Measurements from ENCODE around the gene MYO15A.
"Not testable (repeated sequence)": the region's sequence is repeated elsewhere in the genome, so short reads cannot be mapped to it uniquely, and the experiment has no call there.

The MYO15A gene

GRCh38 chr17:18187226-18187625, 78.7 kb downstream of the MYO15A start:
- DNase-seq: no peak

GRCh38 chr17:18187821-18188761, 79.5 kb downstream of the MYO15A start:
- peak; percentile 78 for DNase-seq

GRCh38 chr17:18190628-18191235, 82.2 kb downstream of the MYO15A start:
- no peak for DNase-seq

- no peak for DNase-seq
These were observed 82.7 kb downstream of the MYO15A start for GRCh38 chr17:18191236-18191667.

- DNase-seq: no peak
These were observed 83.4 kb downstream of the MYO15A start for GRCh38 chr17:18191967-18192366.

- DNase-seq: no peak
These were observed 85.8 kb downstream of the MYO15A start for GRCh38 chr17:18194394-18194793.

GRCh38 chr17:18194804-18195203, 86.2 kb downstream of the MYO15A start:
- DNase-seq: no peak

- no peak for DNase-seq
These were observed 86.7 kb downstream of the MYO15A start for GRCh38 chr17:18195246-18195645.

GRCh38 chr17:18197535-18198194, 89.1 kb downstream of the MYO15A start:
- DNase-seq: no peak

- DNase-seq: no peak
These were observed 90.0 kb downstream of the MYO15A start for GRCh38 chr17:18198530-18198929.

GRCh38 chr17:18201108-18201507, 92.6 kb downstream of the MYO15A start:
- no peak for DNase-seq

- no peak for DNase-seq
These were observed 94.8 kb downstream of the MYO15A start for GRCh38 chr17:18203308-18203707.

GRCh38 chr17:18205861-18206260, 97.3 kb downstream of the MYO15A start:
- DNase-seq: no peak

GRCh38 chr17:18206962-18207361, 98.4 kb downstream of the MYO15A start:
- no peak for DNase-seq

- DNase-seq: no peak
These were observed 99.5 kb downstream of the MYO15A start for GRCh38 chr17:18208092-18208491.

- no peak for DNase-seq
These were observed 105.2 kb downstream of the MYO15A start for GRCh38 chr17:18213666-18214270.

GRCh38 chr17:18216906-18217305, 108.3 kb downstream of the MYO15A start:
- not testable (repeated sequence) for DNase-seq

GRCh38 chr17:18217412-18218015, 109.0 kb downstream of the MYO15A start:
- DNase-seq: peak; percentile 50

GRCh38 chr17:18218756-18219415, 110.3 kb downstream of the MYO15A start:
- no peak for DNase-seq

- no peak for DNase-seq
These were observed 115.5 kb downstream of the MYO15A start for GRCh38 chr17:18224053-18224386.

- DNase-seq: no peak
These were observed 116.0 kb downstream of the MYO15A start for GRCh38 chr17:18224387-18225120.
